Prostate gland (tissue), 2 donors: ENCODE measurements around the gene RFTN2.

ENCODE experiments used
- CTCF ChIP-seq, 4 experiments: fragments of 200-600 bp in 2 of 4; fragments of 450-650 bp in 2 of 4; sonication (generic) in 2 of 4; IDR thresholded peaks; 1 replicate in 3 of 4; 2 replicates in 1 of 4; pipeline ENCODE4 v1.5.1; 2016 to 2019; ENCODE audit warnings: antibody characterized with exemption in 4 of 4, mild to moderate bottlenecking in 2 of 4, moderate library complexity in 2 of 4
- POLR2A ChIP-seq: fragments of 450-650 bp; IDR thresholded peaks from one replicate; pipeline ENCODE4 v1.6.1; 2016; ENCODE audit warnings: antibody characterized with exemption, mild to moderate bottlenecking

GRCh38 chr2:197548582-197548981, 126.8 kb downstream of the RFTN2 start:
- TF ChIP-seq CTCF (IDR thresholded peaks at IDR 0.05) (no peak), POLR2A (no peak)
